ENCODE data around the gene CXCL17. TPM values are rescaled to one million over a fixed set of nuclear protein-coding genes. Genes with fewer than 3 reads are reported as not detected.

The CXCL17 gene
- 4.4 and 6.7 TPM in 2 replicates for total RNA-seq
- polyA plus RNA-seq = 15.3 and 16.7 TPM in 2 replicates

- no peaks in the 10 kb centered on the region for H3K9me2 ChIP-seq (replicated peaks; ENCODE audit: insufficient read depth)
- no peaks in the 10 kb centered on the region for H4K20me1 ChIP-seq (ENCODE audit: insufficient read depth, poor library complexity, severe bottlenecking)
- no peaks in the 10 kb centered on the region for H3K36me3 ChIP-seq (replicated peaks; ENCODE audit: insufficient read depth, low read depth)
- peak within 1 kb of the TSS; percentile 41 for H3K4me2 ChIP-seq
- peaks cover 31% of the 10 kb centered on the region for H3K4me1 ChIP-seq (ENCODE audit: insufficient read depth)
- DNase-seq (ENCODE audit: low spot score) = no peak
- no peak within 1 kb of the TSS for H3K4me3 ChIP-seq
- TF ChIP-seq EZH2 (IDR thresholded peaks at IDR 0.05; ENCODE audit: borderline replicate concordance) = no peak
- TF ChIP-seq CTCF (IDR thresholded peaks at IDR 0.05; ENCODE audit: poor library complexity) = no peak
- no peak for TF ChIP-seq EZH2phosphoT487 (IDR thresholded peaks at IDR 0.05; ENCODE audit: low read depth, severe bottlenecking, unreplicated experiment)
- no peaks in the 10 kb centered on the region for H3K27me3 ChIP-seq
- no peaks in the 10 kb centered on the region for H3K79me2 ChIP-seq
- 76% methylated on average over 7 of the region's 7 CpGs for WGBS (ENCODE audit: low lambda C conversion rate, missing lambda C conversion rate)
- H3K27ac ChIP-seq = peak within 1 kb of the TSS; percentile 94
- no peak within 1 kb of the TSS for H2AFZ ChIP-seq
- H3K9me3 ChIP-seq (ENCODE audit: low read depth) = no peaks in the 10 kb centered on the region
These were observed at the start of gene CXCL17 for GRCh38 chr19:42442833-42443232. Gene CXCL17 (minus strand): TSS chr19:42442946. CDS start chr19:42442832, 114 bp downstream.

GRCh38 chr19:42488783-42489521, 46.2 kb upstream of the CXCL17 start:
- no peak for TF ChIP-seq EZH2 (IDR thresholded peaks at IDR 0.05; ENCODE audit: borderline replicate concordance)
- TF ChIP-seq EZH2phosphoT487 (IDR thresholded peaks at IDR 0.05; ENCODE audit: low read depth, severe bottlenecking, unreplicated experiment) = no peak
- H3K36me3 ChIP-seq (replicated peaks; ENCODE audit: insufficient read depth, low read depth) = no peaks in the 10 kb centered on the region
- H3K27me3 ChIP-seq = no peaks in the 10 kb centered on the region
- H3K9me2 ChIP-seq (replicated peaks; ENCODE audit: insufficient read depth) = no peaks in the 10 kb centered on the region
- peaks cover 2% of the 10 kb centered on the region for H3K4me1 ChIP-seq (ENCODE audit: insufficient read depth)
- no peaks in the 10 kb centered on the region for H3K79me2 ChIP-seq
- 33% methylated on average over 6 of the region's 6 CpGs for WGBS (ENCODE audit: low lambda C conversion rate, missing lambda C conversion rate)
- DNase-seq (ENCODE audit: low spot score) = peak; percentile 40
- H2AFZ ChIP-seq = no peak overlapping the region
- peak overlapping the region; percentile 54 for H3K27ac ChIP-seq
- H4K20me1 ChIP-seq (ENCODE audit: insufficient read depth, poor library complexity, severe bottlenecking) = no peaks in the 10 kb centered on the region
- H3K4me2 ChIP-seq = no peak overlapping the region
- no peaks in the 10 kb centered on the region for H3K9me3 ChIP-seq (ENCODE audit: low read depth)
- no peak overlapping the region for H3K4me3 ChIP-seq

- 91% methylated on average over 3 of the region's 3 CpGs for WGBS (ENCODE audit: low lambda C conversion rate, missing lambda C conversion rate)
- H3K4me1 ChIP-seq (ENCODE audit: insufficient read depth) = no peaks in the 10 kb centered on the region
These were observed 45.0 kb upstream of the CXCL17 start for GRCh38 chr19:42487798-42488178.

More at GRCh38 chr19:42487798-42488178, 45.0 kb upstream of the CXCL17 start:
- H3K9me2 ChIP-seq (replicated peaks; ENCODE audit: insufficient read depth) = no peaks in the 10 kb centered on the region
- no peak overlapping the region for H3K4me2 ChIP-seq
- no peaks in the 10 kb centered on the region for H3K36me3 ChIP-seq (replicated peaks; ENCODE audit: insufficient read depth, low read depth)
- H3K27me3 ChIP-seq = no peaks in the 10 kb centered on the region
- H2AFZ ChIP-seq = no peak overlapping the region
- no peak overlapping the region for H3K4me3 ChIP-seq
- no peaks in the 10 kb centered on the region for H4K20me1 ChIP-seq (ENCODE audit: insufficient read depth, poor library complexity, severe bottlenecking)
- no peaks in the 10 kb centered on the region for H3K9me3 ChIP-seq (ENCODE audit: low read depth)
- H3K79me2 ChIP-seq = no peaks in the 10 kb centered on the region
- no peak for DNase-seq (ENCODE audit: low spot score)
- TF ChIP-seq EZH2 (IDR thresholded peaks at IDR 0.05; ENCODE audit: borderline replicate concordance) = no peak
- TF ChIP-seq EZH2phosphoT487 (IDR thresholded peaks at IDR 0.05; ENCODE audit: low read depth, severe bottlenecking, unreplicated experiment) = no peak
- TF ChIP-seq CTCF (IDR thresholded peaks at IDR 0.05; ENCODE audit: poor library complexity) = no peak
- H3K27ac ChIP-seq = no peak overlapping the region
